ENCODE measurements around the gene PTPRCAP.
"Not testable (repeated sequence)": the region's sequence is repeated elsewhere in the genome, so short reads cannot be mapped to it uniquely, and the experiment has no call there.

PTPRCAP gene

DNA sequence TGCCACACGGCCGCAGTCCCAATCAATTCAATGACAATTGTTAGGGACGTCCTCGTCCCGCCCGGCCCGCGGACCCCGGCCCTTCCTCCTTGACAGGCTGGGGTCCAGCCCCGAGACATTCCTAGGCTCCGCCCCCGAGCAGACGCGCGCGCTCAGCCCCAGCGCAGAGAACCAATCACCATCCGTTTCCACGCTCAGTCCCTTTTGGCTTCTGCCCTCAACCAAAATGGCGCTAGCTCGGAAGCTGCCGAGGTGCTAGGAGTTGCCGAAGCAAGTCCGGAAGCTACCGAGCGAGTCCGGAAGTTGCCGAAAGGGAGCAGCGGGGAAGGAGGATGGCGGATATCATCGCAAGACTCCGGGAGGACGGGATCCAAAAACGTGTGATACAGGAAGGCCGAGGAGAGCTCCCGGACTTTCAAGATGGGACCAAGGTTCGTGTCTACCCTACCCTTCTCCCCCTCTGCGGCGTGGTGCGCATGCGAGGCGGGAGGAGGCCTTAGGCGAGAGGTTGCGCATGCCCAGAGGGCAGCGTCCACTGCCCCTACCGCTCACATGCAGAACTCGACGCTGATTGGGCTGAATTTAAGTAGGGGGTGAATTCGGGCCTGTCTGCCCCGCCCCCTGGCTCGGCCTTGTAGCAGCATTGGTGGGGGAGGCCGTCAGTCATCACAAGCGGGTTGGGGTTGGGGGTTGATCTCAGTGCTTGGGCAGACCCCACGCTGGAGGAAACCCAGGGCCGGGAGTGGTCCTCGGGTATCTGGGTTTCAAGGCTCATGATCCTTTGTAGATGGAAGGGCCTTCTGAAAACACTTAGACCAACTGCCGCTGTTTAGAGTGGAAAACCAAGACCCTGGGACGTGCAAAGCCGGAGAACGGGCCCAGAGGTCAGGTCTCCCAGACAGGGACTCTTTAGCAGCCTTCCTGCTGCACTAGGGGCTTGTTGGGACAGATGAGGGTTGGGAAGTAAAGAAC is 45.6 kb upstream of the PTPRCAP start, which contains the start of gene AIP:
Gene AIP, plus strand, starts transcription at position 200 of the 972 bp plus-strand sequence. Its CDS starts 133 bp downstream, at position 333.
- ChIA-PET POLR2A (interaction anchor here (0.6 to 1.0 kb wide), 3 partner anchors 8 to 109 kb away, joined by 3 to 7 read pairs (median 5); partner anchors contain the start of genes CLCF1 and PPP1CA), CTCF (interaction anchor here (0.7 to 1.0 kb wide), 4 partner anchors 14 to 134 kb away, joined by 3 to 4 read pairs (median 3); partner anchors contain the start of genes PITPNM1 and TMEM134)

DNA sequence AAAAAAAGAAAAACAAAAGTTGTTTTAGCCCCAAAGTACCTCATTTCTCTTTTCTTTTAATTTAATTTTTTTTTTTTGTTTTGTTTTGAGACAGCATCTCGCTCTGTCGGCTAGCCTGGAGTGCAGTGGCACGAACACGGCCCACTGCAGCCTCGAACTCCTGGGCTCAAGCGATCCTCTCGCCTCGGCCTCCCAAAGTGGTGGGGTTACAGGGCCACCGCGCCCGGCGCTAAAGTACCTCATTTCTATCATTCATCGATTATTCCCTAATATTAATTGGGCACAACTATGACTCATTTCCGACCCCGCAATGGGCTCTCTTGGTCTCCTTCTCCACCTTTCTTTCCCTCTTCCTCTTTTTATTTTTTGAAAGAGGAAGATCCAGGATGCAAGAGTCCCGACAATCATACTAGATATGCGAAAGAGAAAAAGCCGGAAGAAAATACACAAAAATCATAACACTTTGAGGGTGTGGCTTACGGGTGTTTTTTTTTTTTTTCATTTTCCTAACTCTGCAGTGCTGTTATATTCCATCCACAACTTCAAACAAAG is 44.9 kb upstream of the PTPRCAP start:
- DNase-seq (ENCODE audit: low read depth, low spot score) = no peak
- ChIA-PET CTCF (interaction anchor here (0.9 to 1.1 kb wide), 3 partner anchors 23 to 100 kb away, joined by 3 to 4 read pairs (median 3); partner anchors contain the start of genes PITPNM1 and PPP1CA), POLR2A (interaction anchor here (0.8 to 1.0 kb wide), 2 partner anchors 9 to 81 kb away, joined by 3 to 7 read pairs; partner anchors contain the start of gene PPP1CA)
- H3K4me3 ChIP-seq (ENCODE audit: low read depth, low read length) = peak overlapping the region; percentile 79
- TF ChIP-seq CTCF (IDR thresholded peaks at IDR 0.05; ENCODE audit: insufficient read depth, low read length, missing control alignments) = no peak

More for the DNA sequence above, 45.6 kb upstream of the PTPRCAP start, which contains the start of gene AIP:
- TF ChIP-seq CTCF (IDR thresholded peaks at IDR 0.05; ENCODE audit: insufficient read depth, low read length, missing control alignments) = peak; percentile 24
- H3K4me3 ChIP-seq (ENCODE audit: low read depth, low read length) = peak within 1 kb of the TSS; percentile 79
- peak; percentile 79 for DNase-seq (ENCODE audit: low read depth, low spot score)

DNA sequence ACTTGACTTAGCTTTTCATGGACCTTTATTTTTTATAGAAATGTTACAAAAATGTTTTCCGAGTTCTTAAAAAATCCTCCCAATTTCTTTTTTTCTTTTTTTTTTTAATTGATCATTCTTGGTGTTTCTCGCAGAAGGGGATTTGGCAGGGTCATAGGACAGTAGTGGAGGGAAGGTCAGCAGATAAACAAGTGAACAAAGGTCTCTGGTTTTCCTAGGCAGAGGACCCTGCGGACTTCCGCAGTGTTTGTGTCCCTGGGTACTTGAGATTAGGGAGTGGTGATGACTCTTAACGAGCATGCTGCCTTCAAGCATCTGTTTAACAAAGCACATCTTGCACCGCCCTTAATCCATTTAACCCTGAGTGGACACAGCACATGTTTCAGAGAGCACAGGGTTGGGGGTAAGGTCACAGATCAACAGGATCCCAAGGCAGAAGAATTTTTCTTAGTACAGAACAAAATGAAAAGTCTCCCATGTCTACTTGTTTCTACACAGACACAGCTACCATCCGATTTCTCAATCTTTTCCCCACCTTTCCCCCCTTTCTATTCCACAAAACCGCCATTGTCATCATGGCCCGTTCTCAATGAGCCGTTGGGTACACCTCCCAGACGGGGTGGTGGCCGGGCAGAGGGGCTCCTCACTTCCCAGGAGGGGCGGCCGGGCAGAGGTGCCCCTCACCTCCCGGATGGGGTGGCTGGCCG is 40.0 kb upstream of the PTPRCAP start:
- CTCF ChIA-PET = interaction anchor here (0.6 kb wide), 1 partner anchor 126 kb away, joined by 3 read pairs; no protein-coding TSS in a partner anchor

GRCh38 chr11:67476692-67477091 is 39.2 kb upstream of the PTPRCAP start:
- POLR2A ChIA-PET; H3K4me3 ChIP-seq (ENCODE audit: low read depth, low read length); DNase-seq (ENCODE audit: low read depth, low spot score): not testable (repeated sequence)
- CTCF ChIA-PET = interaction anchor here (0.6 kb wide), 1 partner anchor 125 kb away, joined by 3 read pairs; no protein-coding TSS in a partner anchor

More for the DNA sequence above, 40.0 kb upstream of the PTPRCAP start:
- POLR2A ChIA-PET; H3K4me3 ChIP-seq (ENCODE audit: low read depth, low read length); DNase-seq (ENCODE audit: low read depth, low spot score): not testable (repeated sequence)

GRCh38 chr11:67472882-67473281 is 35.4 kb upstream of the PTPRCAP start:
- DNase-seq (ENCODE audit: low read depth, low spot score) = no peak
- no peak overlapping the region for H3K4me3 ChIP-seq (ENCODE audit: low read depth, low read length)
- TF ChIP-seq CTCF (IDR thresholded peaks at IDR 0.05; ENCODE audit: insufficient read depth, low read length, missing control alignments) = no peak
- CTCF ChIA-PET = no interaction called here
- POLR2A ChIA-PET = no interaction called here

GRCh38 chr11:67470337-67471002 is 33.0 kb upstream of the PTPRCAP start:
- no peak for DNase-seq (ENCODE audit: low read depth, low spot score)
- TF ChIP-seq CTCF (IDR thresholded peaks at IDR 0.05; ENCODE audit: insufficient read depth, low read length, missing control alignments) = no peak
- H3K4me3 ChIP-seq (ENCODE audit: low read depth, low read length) = no peak overlapping the region
- POLR2A ChIA-PET = interaction anchor here (3.1 kb wide), 1 partner anchor 69 kb away, joined by 12 read pairs; the partner anchor contains the start of gene PPP1CA
- CTCF ChIA-PET = interaction anchor here (0.8 to 1.2 kb wide), 3 partner anchors 36 to 70 kb away, joined by 3 to 4 read pairs (median 3); no protein-coding TSS in a partner anchor
